ENCODE data around the gene SHISA4. TPM values are rescaled to one million over a fixed set of nuclear protein-coding genes. Genes with fewer than 3 reads are reported as not detected.

The SHISA4 gene
- total and polyA plus RNA-seq, 12 donors: 32.9 to 221 (median 77.9) TPM

DNA sequence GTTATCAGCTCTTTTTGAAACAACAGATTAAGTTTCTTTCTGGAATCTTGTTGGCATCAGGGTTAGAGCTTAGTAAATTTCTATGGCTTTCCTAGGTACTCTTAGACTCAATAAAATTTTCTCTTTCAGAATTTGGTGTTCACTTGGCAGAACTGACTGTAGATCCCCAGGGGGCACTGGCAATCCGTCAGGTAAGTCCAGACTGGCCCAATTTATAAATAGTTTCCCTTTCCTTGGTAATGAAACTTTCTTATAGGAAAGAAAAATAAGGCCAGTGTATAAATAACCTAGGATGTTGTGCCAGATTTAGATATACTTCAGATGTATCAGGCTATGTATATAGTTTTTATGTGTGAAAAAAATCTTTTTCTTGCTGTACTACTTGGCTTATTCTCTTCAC is 41.5 kb upstream of the SHISA4 start:
- TF ChIP-seq, protein P1, sequence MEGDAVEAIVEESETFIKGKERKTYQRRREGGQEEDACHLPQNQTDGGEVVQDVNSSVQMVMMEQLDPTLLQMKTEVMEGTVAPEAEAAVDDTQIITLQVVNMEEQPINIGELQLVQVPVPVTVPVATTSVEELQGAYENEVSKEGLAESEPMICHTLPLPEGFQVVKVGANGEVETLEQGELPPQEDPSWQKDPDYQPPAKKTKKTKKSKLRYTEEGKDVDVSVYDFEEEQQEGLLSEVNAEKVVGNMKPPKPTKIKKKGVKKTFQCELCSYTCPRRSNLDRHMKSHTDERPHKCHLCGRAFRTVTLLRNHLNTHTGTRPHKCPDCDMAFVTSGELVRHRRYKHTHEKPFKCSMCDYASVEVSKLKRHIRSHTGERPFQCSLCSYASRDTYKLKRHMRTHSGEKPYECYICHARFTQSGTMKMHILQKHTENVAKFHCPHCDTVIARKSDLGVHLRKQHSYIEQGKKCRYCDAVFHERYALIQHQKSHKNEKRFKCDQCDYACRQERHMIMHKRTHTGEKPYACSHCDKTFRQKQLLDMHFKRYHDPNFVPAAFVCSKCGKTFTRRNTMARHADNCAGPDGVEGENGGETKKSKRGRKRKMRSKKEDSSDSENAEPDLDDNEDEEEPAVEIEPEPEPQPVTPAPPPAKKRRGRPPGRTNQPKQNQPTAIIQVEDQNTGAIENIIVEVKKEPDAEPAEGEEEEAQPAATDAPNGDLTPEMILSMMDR (IDR thresholded peaks at IDR 0.05): no peak
- no peak for TF ChIP-seq POLR2A (IDR thresholded peaks at IDR 0.05)
- peaks cover 0 to 23% of the 10 kb centered on the region in 2 donors for H3K36me3 ChIP-seq (replicated peaks in 1 of 2)
- no peaks in the 10 kb centered on the region for H3K27me3 ChIP-seq
- intact Hi-C loops (cut with DNase I): no loop called here
- no peak for DNase-seq
- peaks cover 0 to 12% of the 10 kb centered on the region in 2 donors for H3K4me1 ChIP-seq (replicated peaks in 1 of 2)
- 73 to 84% (median 79%) methylated on average over 1 of the region's 1 CpG for WGBS, 4 donors
- no peak overlapping the region for H3K27ac ChIP-seq
- no peaks in the 10 kb centered on the region for H3K9me3 ChIP-seq (replicated peaks in 1 of 3)
- H3K4me3 ChIP-seq: no peak overlapping the region

DNA sequence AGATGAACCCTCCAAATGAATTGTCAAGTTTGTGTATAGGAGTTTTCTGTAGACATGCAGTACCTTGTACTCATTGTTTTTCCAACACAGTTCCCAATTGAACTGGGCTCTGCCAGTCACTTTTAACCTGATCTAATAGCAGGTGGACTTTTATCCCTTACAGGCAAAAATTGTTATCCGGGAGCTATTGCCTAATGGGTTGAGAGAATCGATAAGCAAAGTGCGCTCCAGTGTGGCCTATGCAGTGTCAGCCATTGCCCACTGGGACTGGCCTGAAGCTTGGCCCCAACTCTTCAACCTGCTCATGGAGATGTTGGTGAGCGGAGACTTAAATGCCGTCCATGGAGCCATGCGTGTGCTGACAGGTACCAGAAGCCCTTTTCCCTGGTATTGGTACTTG is 40.5 kb upstream of the SHISA4 start:
- intact Hi-C loops (cut with DNase I): no loop called here
- Histone ChIP-seq H3K9me3 (replicated peaks in 1 of 3) (no peaks in the 10 kb centered on the region), H3K27me3 (no peaks in the 10 kb centered on the region), H3K36me3 (replicated peaks in 1 of 2) (peaks cover 0 to 34% of the 10 kb centered on the region in 2 donors), H3K4me1 (replicated peaks in 1 of 2) (peaks cover 0 to 12% of the 10 kb centered on the region in 2 donors), H3K27ac (no peak overlapping the region), H3K4me3 (no peak overlapping the region)
- 94 to 98% (median 97%) methylated on average over 6 of the region's 6 CpGs for WGBS, 4 donors
- TF ChIP-seq POLR2A (IDR thresholded peaks at IDR 0.05): no peak
- TF ChIP-seq, protein P1 (IDR thresholded peaks at IDR 0.05): no peak
- DNase-seq: no peak

DNA sequence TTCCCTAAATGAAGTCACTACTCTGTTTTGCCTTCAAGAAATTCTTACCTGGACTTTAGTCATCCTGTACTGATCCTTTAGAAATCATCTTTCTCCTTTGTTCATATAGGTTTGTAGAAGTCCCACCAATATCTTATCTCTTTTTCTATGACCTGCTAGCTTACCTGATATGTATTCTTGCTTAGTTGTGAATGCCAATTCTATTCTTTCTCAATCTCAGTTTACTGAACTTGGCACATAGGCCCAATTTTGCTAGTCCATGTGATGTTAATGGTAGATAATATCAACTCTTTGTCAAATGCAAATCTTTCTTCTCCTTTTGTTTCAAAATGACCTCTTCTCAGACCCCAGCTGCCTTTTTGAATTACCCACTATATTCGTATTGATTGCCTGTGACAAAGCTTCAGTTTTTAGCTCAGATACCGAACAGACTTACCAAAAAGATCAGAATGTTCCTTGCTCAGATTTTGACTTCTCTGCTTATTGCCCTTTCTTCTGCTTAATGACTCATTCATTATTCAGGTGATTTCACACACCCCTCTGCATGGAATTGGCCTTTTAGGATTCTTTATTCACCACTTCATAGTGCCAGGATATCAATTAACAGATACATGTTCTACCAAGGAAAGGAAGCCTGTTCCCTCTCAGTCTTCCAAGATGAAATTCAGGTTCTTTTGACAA is 39.2 kb upstream of the SHISA4 start:
- Histone ChIP-seq H3K36me3 (replicated peaks in 1 of 2) (peaks cover 0 to 47% of the 10 kb centered on the region in 2 donors), H3K27ac (peak overlapping the region in 2 of 5 donors; percentile 0 to 30), H3K4me3 (no peak overlapping the region), H3K9me3 (replicated peaks in 1 of 3) (no peaks in the 10 kb centered on the region), H3K27me3 (no peaks in the 10 kb centered on the region), H3K4me1 (replicated peaks in 1 of 2) (peaks cover 0 to 12% of the 10 kb centered on the region in 2 donors)
- DNase-seq: no peak
- intact Hi-C loops (cut with DNase I): no loop called here
- 85 to 94% (median 90%) methylated on average over 2 of the region's 2 CpGs for WGBS, 4 donors
- TF ChIP-seq, protein P1 (IDR thresholded peaks at IDR 0.05): no peak
- no peak for TF ChIP-seq POLR2A (IDR thresholded peaks at IDR 0.05)

DNA sequence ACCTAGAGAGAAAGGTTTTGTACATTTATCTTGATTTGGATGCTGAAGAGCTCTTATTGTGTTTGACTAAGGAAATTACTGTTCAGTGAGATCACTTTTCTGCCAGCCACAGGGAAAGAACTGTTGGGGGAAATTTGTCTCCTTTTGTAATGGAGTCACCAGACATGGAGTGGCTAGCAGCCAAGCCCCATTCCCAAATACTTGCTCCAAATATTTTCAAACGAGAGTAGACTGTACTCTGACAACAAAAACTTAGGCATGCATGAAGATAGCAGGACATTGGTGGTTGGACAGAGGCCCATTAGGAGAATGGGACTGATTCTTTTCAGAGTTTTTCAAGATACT is 38.7 kb upstream of the SHISA4 start:
- no peak for TF ChIP-seq POLR2A (IDR thresholded peaks at IDR 0.05)
- TF ChIP-seq, protein P1 (IDR thresholded peaks at IDR 0.05): no peak
- WGBS, 4 donors: 17 to 43% (median 28%) methylated on average over 1 of the region's 1 CpG
- H3K4me1 ChIP-seq (replicated peaks in 1 of 2): peaks cover 0 to 12% of the 10 kb centered on the region in 2 donors
- no peaks in the 10 kb centered on the region for H3K27me3 ChIP-seq
- H3K27ac ChIP-seq: peak overlapping the region in 1 of 5 donors; percentile 30
- peaks cover 0 to 52% of the 10 kb centered on the region in 2 donors for H3K36me3 ChIP-seq (replicated peaks in 1 of 2)
- H3K9me3 ChIP-seq (replicated peaks in 1 of 3): no peaks in the 10 kb centered on the region
- peak in 6 of 7 donors; percentile 25 to 69 (median 54) for DNase-seq
- intact Hi-C loops (cut with DNase I): no loop called here
- no peak overlapping the region for H3K4me3 ChIP-seq
